Endothelial cell of umbilical vein (primary cell): ENCODE results near the gene CMSS1. TPM values are rescaled to one million over a fixed set of nuclear protein-coding genes. Genes with fewer than 3 reads are reported as not detected.

ENCODE experiments used
- BruUV-seq: library from RNA; stranded (reverse); fragments of 400-500 nt; replicated peaks from 2 replicates; lab custom pipeline; 2021; lab: Mats Ljungman, UMichigan
- CTCF ChIA-PET: fragments of 300-600, 350-600 bp; sonication (Branson Sonifier 250); formaldehyde crosslinking; loops from one replicate; lab custom pipeline; 2021; ENCODE audit warnings: antibody characterized with exemption, inconsistent platforms; lab: Charles Lee
- POLR2A ChIA-PET: fragments of 300-600, 350-600 bp; sonication (Branson Sonifier 250); formaldehyde crosslinking; loops from one replicate; lab custom pipeline; 2021; ENCODE audit warnings: antibody characterized with exemption, inconsistent platforms; lab: Charles Lee
- DNase-seq: peaks from one replicate; pipeline ENCODE4 v3.0.0-alpha.2; 2011; ENCODE audit warnings: low read depth, low spot score
- FAIRE-seq: peaks from 2 replicates; lab custom pipeline; 2011; peaks lifted over from hg19 to GRCh38; lab: Jason Lieb, UNC
- H2AFZ ChIP-seq: 2 replicates; pipeline ENCODE4 v1.6.0; 2012; ENCODE audit warnings: low read depth, low read length, control low read depth, inconsistent platforms
- H3K27ac ChIP-seq: 2 replicates; pipeline ENCODE4 v1.5.1; 2011; ENCODE audit warnings: low read depth, mild to moderate bottlenecking, control low read depth, low read length, moderate library complexity; ENCODE audit not compliant: insufficient read depth
- H3K27me3 ChIP-seq, 2 experiments: 2 replicates each; pipeline versions ENCODE4 v1.6.0 to v1.6.1; 2011; ENCODE audit warnings: low read length in 2 of 2, mixed read lengths in 1 of 2; ENCODE audit not compliant: control insufficient read depth in 2 of 2, insufficient read depth in 2 of 2
- H3K36me3 ChIP-seq, 2 experiments: 2 replicates in 1 of 2; 3 replicates in 1 of 2; pipeline ENCODE4 v1.5.1; 2011; ENCODE audit warnings: low read length in 2 of 2, mild to moderate bottlenecking in 1 of 2, moderate library complexity in 1 of 2; ENCODE audit not compliant: control insufficient read depth in 2 of 2, insufficient read depth in 2 of 2; ENCODE audit errors: extremely low read depth in 1 of 2
- H3K4me1 ChIP-seq: 3 replicates; pipeline ENCODE4 v1.5.1; 2011; ENCODE audit warnings: mild to moderate bottlenecking, low read length; ENCODE audit not compliant: control insufficient read depth, insufficient read depth; ENCODE audit errors: extremely low read depth
- H3K4me2 ChIP-seq: 2 replicates; pipeline ENCODE4 v1.6.1; 2011; ENCODE audit warnings: low read length, control low read depth, mixed read lengths; ENCODE audit not compliant: insufficient read depth
- H3K4me3 ChIP-seq, 3 experiments: fragments of 200-600 bp in 1 of 3; sonication (generic), shearing (Covaris generic) in 1 of 3; replicated peaks in 1 of 3; 2 replicates each; pipeline ENCODE4 v1.5.1; 2011 to 2016; ENCODE audit warnings: control low read depth in 3 of 3, low read length in 3 of 3, mild to moderate bottlenecking in 2 of 3, inconsistent platforms in 1 of 3, low read depth in 1 of 3, moderate library complexity in 1 of 3; ENCODE audit not compliant: insufficient read depth in 1 of 3
- H3K79me2 ChIP-seq: 2 replicates; pipeline ENCODE4 v1.6.0; 2012; ENCODE audit warnings: low read length, inconsistent platforms; ENCODE audit not compliant: control insufficient read depth, insufficient read depth
- H3K9ac ChIP-seq: replicated peaks from 2 replicates; pipeline ENCODE3; 2011; ENCODE audit warnings: low read length, control low read depth; ENCODE audit not compliant: insufficient read depth; ENCODE audit errors: extremely low read depth
- H3K9me1 ChIP-seq: replicated peaks from 3 replicates; pipeline ENCODE4 v1.6.0; 2011; ENCODE audit warnings: mild to moderate bottlenecking, low read length; ENCODE audit not compliant: control insufficient read depth, insufficient read depth; ENCODE audit errors: extremely low read depth
- H3K9me3 ChIP-seq: replicated peaks from 2 replicates; pipeline ENCODE4 v1.5.1; 2012; ENCODE audit warnings: low read length, inconsistent platforms; ENCODE audit not compliant: control insufficient read depth, insufficient read depth
- H4K20me1 ChIP-seq: replicated peaks from 2 replicates; pipeline ENCODE3; 2011; ENCODE audit warnings: mild to moderate bottlenecking, low read length; ENCODE audit not compliant: control insufficient read depth, insufficient read depth; ENCODE audit errors: extremely low read depth
- CTCF ChIP-seq, 2 donors: IDR thresholded peaks; 1 replicate in 1 of 2; 2 replicates in 1 of 2; pipeline ENCODE4 v1.5.1; 2011; ENCODE audit warnings: low read length in 2 of 2, mild to moderate bottlenecking in 2 of 2, moderate library complexity in 2 of 2, control low read depth in 1 of 2, inconsistent platforms in 1 of 2, low read depth in 1 of 2; ENCODE audit not compliant: insufficient read depth in 1 of 2; ENCODE audit errors: extremely low read depth in 1 of 2
- EZH2 ChIP-seq: IDR thresholded peaks from 2 replicates; pipeline ENCODE4 v1.6.1; 2012; ENCODE audit warnings: borderline replicate concordance, low read depth, mild to moderate bottlenecking, moderate library complexity, low read length, inconsistent platforms; ENCODE audit not compliant: severe bottlenecking
- FOS ChIP-seq: IDR thresholded peaks from 2 replicates; pipeline ENCODE4 v1.6.1; 2011; ENCODE audit warnings: mild to moderate bottlenecking, low read length, moderate library complexity, borderline replicate concordance; ENCODE audit not compliant: insufficient read depth
- GATA2 ChIP-seq: IDR thresholded peaks from 2 replicates; pipeline ENCODE4 v1.7.0; 2011; ENCODE audit warnings: low read depth, mild to moderate bottlenecking, moderate library complexity, mixed read lengths, low read length; ENCODE audit not compliant: insufficient read length, insufficient read depth
- JUN ChIP-seq: IDR thresholded peaks from 2 replicates; pipeline ENCODE4 v1.6.1; 2011; ENCODE audit warnings: borderline replicate concordance, low read depth; ENCODE audit not compliant: insufficient read length, insufficient read depth
- MAX ChIP-seq: IDR thresholded peaks from 2 replicates; pipeline ENCODE4 v1.6.1; 2011; ENCODE audit not compliant: insufficient read depth, insufficient read length
- MYC ChIP-seq: IDR thresholded peaks from one replicate; pipeline ENCODE4 v1.6.1; 2011; ENCODE audit warnings: mild to moderate bottlenecking, low read depth, low read length
- POLR2A ChIP-seq: IDR thresholded peaks from 2 replicates; pipeline ENCODE4 v1.6.1; 2012; ENCODE audit warnings: low read depth, mild to moderate bottlenecking, control low read depth, low read length
- POLR2AphosphoS5 ChIP-seq: IDR thresholded peaks from 2 replicates; pipeline ENCODE4 v1.6.1; 2012; ENCODE audit warnings: low read depth, mild to moderate bottlenecking, control low read depth, low read length, moderate library complexity; ENCODE audit not compliant: insufficient read depth
- dilution Hi-C: fragments of 300-500 bp; cut with MboI; formaldehyde crosslinking; loops from one replicate; pipeline ENCODE4 v1.15.0; 2019; ENCODE audit warnings: low sequenced_read_pairs; ENCODE audit not compliant: extremely low pct_ligation_motif_present
- intact Hi-C: fragments of 100-400 bp; cut with micrococcal nuclease; formaldehyde crosslinking; loops from one replicate; pipeline ENCODE4 v1.10.0; 2022
- polyA plus RNA-seq, 4 experiments: library from polyadenylated mRNA; depleted of rRNA in 3 of 4; stranded (reverse) in 3 of 4; unstranded in 1 of 4; fragments of >200 nt; gene quantifications; 2 replicates each; pipeline versions ENCODE4 v1.2.1 to v1.2.3, GENCODE V29; 2011 to 2012; ENCODE audit warnings: missing spikeins in 1 of 4
- total RNA-seq: library from RNA; stranded (reverse); gene quantifications from 2 replicates; pipeline ENCODE4 v1.2.3, GENCODE V29; 2021

CMSS1 gene
- total and polyA plus RNA-seq, 2 donors (not counting 3 experiments of a cell fraction or from before 2014, with no cell fraction given), result 9.7 to 60.6 TPM

- intact Hi-C loops, result no loop called here
- H3K9ac ChIP-seq, result no peak overlapping the region
- ChIA-PET CTCF (interaction anchor here (1.3 to 4.3 kb wide), 2 partner anchors 10 to 60 kb away, joined by 5 to 16 read pairs; no protein-coding TSS in a partner anchor), POLR2A (no interaction called here)
- H2AFZ ChIP-seq, result no peak overlapping the region
- H3K9me3 ChIP-seq, result no peaks in the 10 kb centered on the region
- H3K27me3 ChIP-seq, result no peaks in the 10 kb centered on the region
- no peak overlapping the region for H3K27ac ChIP-seq
- TF ChIP-seq POLR2A, result no peak
- TF ChIP-seq POLR2AphosphoS5, result no peak
- TF ChIP-seq MAX, result no peak
- no peak for TF ChIP-seq JUN
- no peak for TF ChIP-seq CTCF (IDR thresholded peaks at IDR 0.05; ENCODE audit: extremely low read depth in 1 of 2, insufficient read depth in 1 of 2, low read depth in 1 of 2, low read length in 2 of 2)
- no peak for TF ChIP-seq EZH2
- TF ChIP-seq GATA2, result no peak
- no peak for TF ChIP-seq FOS
- TF ChIP-seq MYC, result no peak
- dilution Hi-C loops, result no loop called here
- H3K4me1 ChIP-seq, result peaks cover 28% of the 10 kb centered on the region
- H3K36me3 ChIP-seq, result no peaks in the 10 kb centered on the region
- peaks cover 5% of the 10 kb centered on the region for H3K79me2 ChIP-seq
- H3K4me3 ChIP-seq, result no peak overlapping the region
- no peak for DNase-seq
- no TSS peak for BruUV-seq
- H3K9me1 ChIP-seq, result no peaks in the 10 kb centered on the region
- H4K20me1 ChIP-seq, result no peaks in the 10 kb centered on the region
- no peak for FAIRE-seq
- no peak overlapping the region for H3K4me2 ChIP-seq
These were observed 86.2 kb downstream of the CMSS1 start for GRCh38 chr3:99903869-99904268.
